SK-N-SH treated with all-trans-retinoic acid at 6 μM for 48 hours (cell line): ENCODE results near the gene ERCC4.

Source experiments
- ATAC-seq: fragments of 200-7000 bp; cut with Tn5 transposase; 3 replicates; pipeline ENCODE4 v1.9.1; 2020; ENCODE audit warnings: mild to moderate bottlenecking, moderate library complexity
- ARNTL ChIP-seq: fragments of 450-650 bp; formaldehyde crosslinking; IDR thresholded peaks from 2 replicates; pipeline ENCODE4 v1.5.0; 2020; ENCODE audit warnings: low read depth, mild to moderate bottlenecking, moderate library complexity, borderline replicate concordance
- CSDC2 ChIP-seq: fragments of 250-450 bp; sonication (Bioruptor Pico); IDR thresholded peaks from 2 replicates; pipeline ENCODE4 v1.5.0; 2020; ENCODE audit warnings: mild to moderate bottlenecking, moderate library complexity
- ESRRG ChIP-seq: fragments of 250-450 bp; sonication (Bioruptor Pico); IDR thresholded peaks from 2 replicates; pipeline ENCODE4 v1.6.1; 2021; ENCODE audit warnings: mild to moderate bottlenecking
- ISL1 ChIP-seq: fragments of 250-450 bp; sonication (Bioruptor Pico); IDR thresholded peaks from 2 replicates; pipeline ENCODE4 v2.1.2; 2022; ENCODE audit warnings: mild to moderate bottlenecking, moderate library complexity
- OSR1 ChIP-seq: fragments of 250-450 bp; sonication (Bioruptor Pico); IDR thresholded peaks from 2 replicates; pipeline ENCODE4 v1.8.0; 2022; ENCODE audit warnings: moderate library complexity, mild to moderate bottlenecking, inconsistent platforms
- POU6F1 ChIP-seq: fragments of 250-450 bp; sonication (Bioruptor Pico); IDR thresholded peaks from 2 replicates; pipeline ENCODE4 v1.8.0; 2021; ENCODE audit warnings: low read depth, mild to moderate bottlenecking, moderate library complexity, borderline replicate concordance
- PPARA ChIP-seq: fragments of 250-450 bp; sonication (Bioruptor Pico); IDR thresholded peaks from 2 replicates; pipeline ENCODE4 v1.5.0; 2020; ENCODE audit warnings: mild to moderate bottlenecking, borderline replicate concordance
- TCF4 ChIP-seq: fragments of 250-450 bp; sonication (Bioruptor Pico); IDR thresholded peaks from 2 replicates; pipeline ENCODE4 v1.8.0; 2021; ENCODE audit warnings: mild to moderate bottlenecking, moderate library complexity, borderline replicate concordance
- TOX ChIP-seq: fragments of 250-450 bp; sonication (Bioruptor Pico); IDR thresholded peaks from 2 replicates; pipeline ENCODE4 v1.8.0; 2021; ENCODE audit warnings: mild to moderate bottlenecking, moderate library complexity, borderline replicate concordance
- TSHZ2 ChIP-seq: fragments of 250-450 bp; sonication (Bioruptor Pico); IDR thresholded peaks from 2 replicates; pipeline ENCODE4 v1.5.0; 2020; ENCODE audit warnings: mild to moderate bottlenecking, moderate library complexity
- ZFP3 ChIP-seq: fragments of 250-450 bp; sonication (Bioruptor Pico); IDR thresholded peaks from 2 replicates; pipeline ENCODE4 v1.5.0; 2020; ENCODE audit warnings: mild to moderate bottlenecking, moderate library complexity
- ZFP30 ChIP-seq: fragments of 450-650 bp; formaldehyde crosslinking; IDR thresholded peaks from 2 replicates; pipeline ENCODE4 v1.5.0; 2022; ENCODE audit warnings: mild to moderate bottlenecking, moderate library complexity
- ZNF565 ChIP-seq: fragments of 450-650 bp; formaldehyde crosslinking; conservative IDR thresholded peaks from 2 replicates; pipeline ENCODE4 v1.5.0; 2020; ENCODE audit warnings: low read depth, mild to moderate bottlenecking, moderate library complexity
- ZNF8 ChIP-seq: fragments of 450-650 bp; formaldehyde crosslinking; IDR thresholded peaks from 2 replicates; pipeline ENCODE4 v1.5.0; 2020; ENCODE audit warnings: mild to moderate bottlenecking, moderate library complexity
- TF ChIP-seq, protein P1 (sequence below): fragments of 250-450 bp; sonication (Bioruptor Pico); IDR thresholded peaks from 2 replicates; pipeline ENCODE4 v1.5.1; 2020; ENCODE audit warnings: low read depth, mild to moderate bottlenecking, moderate library complexity
- TF ChIP-seq, protein P2 (sequence below): fragments of 250-450 bp; sonication (Bioruptor Pico); IDR thresholded peaks from 2 replicates; pipeline ENCODE4 v1.8.0; 2020; ENCODE audit warnings: mild to moderate bottlenecking, moderate library complexity, borderline replicate concordance

The ERCC4 gene

GRCh38 chr16:13919683-13920509, at the start of gene ERCC4:
ERCC4 (plus strand) TSS chr16:13920154; CDS start chr16:13920166, 12 bp downstream.
- TF ChIP-seq CSDC2 (CRISPR knock-in tag), result no peak
- no peak for TF ChIP-seq POU6F1 (CRISPR knock-in tag)
- TF ChIP-seq ZFP3, result no peak
- no peak for TF ChIP-seq PPARA
- no peak for TF ChIP-seq ISL1 (CRISPR knock-in tag)
- TF ChIP-seq, protein P1, sequence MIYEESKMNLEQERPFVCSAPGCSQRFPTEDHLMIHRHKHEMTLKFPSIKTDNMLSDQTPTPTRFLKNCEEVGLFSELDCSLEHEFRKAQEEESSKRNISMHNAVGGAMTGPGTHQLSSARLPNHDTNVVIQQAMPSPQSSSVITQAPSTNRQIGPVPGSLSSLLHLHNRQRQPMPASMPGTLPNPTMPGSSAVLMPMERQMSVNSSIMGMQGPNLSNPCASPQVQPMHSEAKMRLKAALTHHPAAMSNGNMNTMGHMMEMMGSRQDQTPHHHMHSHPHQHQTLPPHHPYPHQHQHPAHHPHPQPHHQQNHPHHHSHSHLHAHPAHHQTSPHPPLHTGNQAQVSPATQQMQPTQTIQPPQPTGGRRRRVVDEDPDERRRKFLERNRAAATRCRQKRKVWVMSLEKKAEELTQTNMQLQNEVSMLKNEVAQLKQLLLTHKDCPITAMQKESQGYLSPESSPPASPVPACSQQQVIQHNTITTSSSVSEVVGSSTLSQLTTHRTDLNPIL (CRISPR knock-in tag), result no peak
- no peak for TF ChIP-seq ZNF8 (CRISPR knock-in tag)
- ATAC-seq, result peak; percentile 99

DNA sequence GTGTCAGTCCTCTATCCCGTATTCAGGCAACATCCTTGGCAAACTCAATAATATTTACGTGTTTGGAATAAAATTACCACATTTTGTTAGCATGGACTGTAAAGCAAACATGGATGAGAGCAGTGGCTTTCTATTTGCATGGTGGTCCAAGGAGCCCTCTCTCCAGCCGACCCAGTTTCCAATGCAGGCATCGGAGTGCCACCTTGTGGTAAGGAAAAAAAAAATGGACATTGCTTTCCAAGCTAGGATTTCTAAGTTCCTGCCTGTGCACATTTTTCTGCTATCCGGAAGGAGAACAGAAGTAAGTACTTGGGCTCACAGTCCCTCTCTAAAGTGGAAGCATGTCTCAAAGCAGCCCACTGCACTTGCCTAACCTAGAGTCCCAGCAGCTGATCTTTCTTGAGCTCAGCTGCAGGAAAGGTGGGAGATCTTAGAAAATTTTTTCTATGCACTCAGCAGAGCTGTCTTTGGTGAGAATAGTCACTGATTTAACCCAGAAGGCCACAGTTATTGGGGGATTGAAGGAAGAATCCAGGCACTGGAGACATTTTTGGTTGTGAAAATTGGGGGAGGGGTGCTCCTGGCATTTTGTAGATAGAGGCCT, 46.0 kb upstream of the ERCC4 start:
- TF ChIP-seq TOX (no peak), TCF4 (CRISPR knock-in tag) (no peak), ESRRG (no peak), ZNF8 (CRISPR knock-in tag) (no peak), CSDC2 (CRISPR knock-in tag) (no peak), POU6F1 (CRISPR knock-in tag) (no peak), ZFP30 (no peak)
- peak; percentile 67 for ATAC-seq

- ATAC-seq, result no peak
- TF ChIP-seq TSHZ2 (CRISPR knock-in tag), result no peak
Observed at GRCh38 chr16:13875614-13876284, 44.2 kb upstream of the ERCC4 start.

- no peak for ATAC-seq
- no peak for TF ChIP-seq TCF4 (CRISPR knock-in tag)
- TF ChIP-seq ZNF565 (CRISPR knock-in tag), result no peak
- TF ChIP-seq ARNTL (CRISPR knock-in tag), result no peak
- TF ChIP-seq POU6F1 (CRISPR knock-in tag), result no peak
- TF ChIP-seq, protein P1 (CRISPR knock-in tag), result no peak
- TF ChIP-seq, protein P2, sequence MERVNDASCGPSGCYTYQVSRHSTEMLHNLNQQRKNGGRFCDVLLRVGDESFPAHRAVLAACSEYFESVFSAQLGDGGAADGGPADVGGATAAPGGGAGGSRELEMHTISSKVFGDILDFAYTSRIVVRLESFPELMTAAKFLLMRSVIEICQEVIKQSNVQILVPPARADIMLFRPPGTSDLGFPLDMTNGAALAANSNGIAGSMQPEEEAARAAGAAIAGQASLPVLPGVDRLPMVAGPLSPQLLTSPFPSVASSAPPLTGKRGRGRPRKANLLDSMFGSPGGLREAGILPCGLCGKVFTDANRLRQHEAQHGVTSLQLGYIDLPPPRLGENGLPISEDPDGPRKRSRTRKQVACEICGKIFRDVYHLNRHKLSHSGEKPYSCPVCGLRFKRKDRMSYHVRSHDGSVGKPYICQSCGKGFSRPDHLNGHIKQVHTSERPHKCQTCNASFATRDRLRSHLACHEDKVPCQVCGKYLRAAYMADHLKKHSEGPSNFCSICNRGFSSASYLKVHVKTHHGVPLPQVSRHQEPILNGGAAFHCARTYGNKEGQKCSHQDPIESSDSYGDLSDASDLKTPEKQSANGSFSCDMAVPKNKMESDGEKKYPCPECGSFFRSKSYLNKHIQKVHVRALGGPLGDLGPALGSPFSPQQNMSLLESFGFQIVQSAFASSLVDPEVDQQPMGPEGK, result no peak
- TF ChIP-seq OSR1 (CRISPR knock-in tag), result no peak
- no peak for TF ChIP-seq ESRRG
- no peak for TF ChIP-seq TSHZ2 (CRISPR knock-in tag)
- no peak for TF ChIP-seq PPARA
Observed at GRCh38 chr16:13883276-13883675, 36.7 kb upstream of the ERCC4 start.
